Cardiac fibroblast (primary cell): ENCODE results near the gene HES6.
"Not testable (repeated sequence)": the region's sequence is repeated elsewhere in the genome, so short reads cannot be mapped to it uniquely, and the experiment has no call there.

Experiments
- DNase-seq, 2 donors: peaks; one replicate each; pipeline versions ENCODE4 v3.0.0 to v3.0.0-alpha.2; 2010; ENCODE audit warnings: low read depth in 2 of 2
- H3K4me3 ChIP-seq, 2 donors: replicated peaks in 1 of 2; 1 replicate in 1 of 2; 2 replicates in 1 of 2; pipeline ENCODE4 v1.5.1; 2011; ENCODE audit warnings: low read depth in 2 of 2, low read length in 2 of 2, mild to moderate bottlenecking in 2 of 2, moderate library complexity in 1 of 2
- TF ChIP-seq, protein P1 (sequence below): IDR thresholded peaks from one replicate; pipeline ENCODE4 v1.5.1; 2011; ENCODE audit warnings: low read depth, mild to moderate bottlenecking, low read length, inconsistent platforms

The HES6 gene

DNA sequence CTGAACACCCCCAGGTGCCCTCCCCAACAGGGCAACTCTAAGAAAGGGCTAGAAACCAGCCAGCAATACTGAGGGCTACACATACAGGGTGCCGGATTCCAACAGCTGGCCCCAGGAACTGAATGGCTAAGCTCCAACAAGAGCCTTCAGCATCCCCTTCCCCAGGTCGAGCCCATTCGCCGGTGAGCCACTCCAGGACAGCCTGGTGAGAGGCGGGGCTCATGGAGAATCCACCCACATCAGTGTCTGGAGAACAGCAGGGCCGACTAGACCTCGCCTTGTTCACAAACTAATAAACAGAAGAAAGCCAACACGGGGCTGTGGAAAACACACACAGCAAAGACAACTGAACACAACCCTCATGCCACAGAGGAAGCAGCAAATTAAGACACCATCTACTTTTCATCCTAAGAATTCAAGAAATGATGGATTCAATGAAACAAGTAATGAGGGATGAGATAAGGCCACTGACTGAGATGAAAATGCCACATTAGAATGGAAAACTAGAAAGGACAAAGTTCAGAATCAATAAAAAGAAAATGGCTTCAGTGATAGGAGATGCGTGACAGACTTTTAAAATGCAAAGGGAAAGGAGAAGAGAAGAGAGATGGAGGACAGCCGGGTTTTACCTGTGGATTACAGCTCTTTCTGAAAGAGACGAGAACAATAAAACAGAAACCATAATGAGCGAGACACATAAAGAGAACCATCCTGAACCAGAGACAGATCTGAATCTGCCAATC, 40.4 kb upstream of the HES6 start:
- no peak overlapping the region for H3K4me3 ChIP-seq
- DNase-seq, result no peak
- TF ChIP-seq, protein P1, sequence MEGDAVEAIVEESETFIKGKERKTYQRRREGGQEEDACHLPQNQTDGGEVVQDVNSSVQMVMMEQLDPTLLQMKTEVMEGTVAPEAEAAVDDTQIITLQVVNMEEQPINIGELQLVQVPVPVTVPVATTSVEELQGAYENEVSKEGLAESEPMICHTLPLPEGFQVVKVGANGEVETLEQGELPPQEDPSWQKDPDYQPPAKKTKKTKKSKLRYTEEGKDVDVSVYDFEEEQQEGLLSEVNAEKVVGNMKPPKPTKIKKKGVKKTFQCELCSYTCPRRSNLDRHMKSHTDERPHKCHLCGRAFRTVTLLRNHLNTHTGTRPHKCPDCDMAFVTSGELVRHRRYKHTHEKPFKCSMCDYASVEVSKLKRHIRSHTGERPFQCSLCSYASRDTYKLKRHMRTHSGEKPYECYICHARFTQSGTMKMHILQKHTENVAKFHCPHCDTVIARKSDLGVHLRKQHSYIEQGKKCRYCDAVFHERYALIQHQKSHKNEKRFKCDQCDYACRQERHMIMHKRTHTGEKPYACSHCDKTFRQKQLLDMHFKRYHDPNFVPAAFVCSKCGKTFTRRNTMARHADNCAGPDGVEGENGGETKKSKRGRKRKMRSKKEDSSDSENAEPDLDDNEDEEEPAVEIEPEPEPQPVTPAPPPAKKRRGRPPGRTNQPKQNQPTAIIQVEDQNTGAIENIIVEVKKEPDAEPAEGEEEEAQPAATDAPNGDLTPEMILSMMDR, result no peak

DNA sequence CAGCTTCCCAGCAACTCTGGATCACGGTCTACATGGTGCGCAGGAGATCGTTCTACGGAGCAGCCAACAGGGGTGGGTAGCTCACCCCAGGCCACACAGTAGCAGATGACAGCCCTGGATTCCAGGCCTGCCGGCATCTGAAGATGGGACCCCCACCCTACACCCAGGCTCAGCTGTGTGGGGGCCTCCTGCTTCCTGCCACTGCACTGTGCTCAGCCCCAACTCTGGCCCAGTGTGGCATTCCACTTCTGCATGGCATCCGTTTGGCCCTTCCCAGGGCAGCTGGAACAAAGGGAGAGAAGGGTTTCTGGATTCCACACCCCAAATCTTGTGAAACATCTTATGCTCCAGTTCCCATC, 39.5 kb upstream of the HES6 start:
- TF ChIP-seq, protein P1, result no peak
- no peak overlapping the region for H3K4me3 ChIP-seq

DNA sequence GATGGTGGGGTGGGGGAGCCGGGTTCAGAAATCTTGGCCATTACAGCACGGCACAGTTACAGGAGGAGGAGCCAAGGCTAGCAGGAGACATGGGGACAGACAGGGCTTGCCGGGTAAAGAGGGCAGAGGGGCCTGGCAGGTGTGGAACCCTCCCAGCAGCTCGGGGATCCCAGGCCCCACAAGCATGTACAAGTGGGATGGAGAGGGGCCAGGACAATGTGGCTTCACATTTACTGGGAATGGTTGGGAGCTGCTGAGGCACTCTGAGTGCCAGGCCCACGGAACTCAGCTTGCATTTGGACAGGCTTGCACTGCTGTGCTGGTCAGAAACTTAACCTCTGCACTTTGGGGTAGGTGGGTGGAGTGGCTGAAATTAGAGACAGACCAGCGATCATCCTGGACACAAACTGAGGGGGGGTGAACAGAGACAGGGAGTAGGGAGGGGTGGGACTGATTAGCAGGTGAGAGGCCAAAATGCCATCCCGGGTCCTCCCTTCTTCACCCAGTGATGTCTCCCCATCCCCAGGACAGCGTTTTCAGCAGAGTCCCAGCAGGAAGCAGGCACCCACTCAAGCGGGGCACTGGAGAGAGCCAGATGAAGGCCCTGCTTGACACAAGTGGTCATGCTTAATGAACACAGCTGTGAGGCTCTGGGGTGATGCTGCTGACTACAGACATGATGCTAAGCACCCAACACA, 38.9 kb upstream of the HES6 start:
- TF ChIP-seq, protein P1, result no peak
- no peak for DNase-seq

More for the DNA sequence above, 39.5 kb upstream of the HES6 start:
- no peak for DNase-seq

DNA sequence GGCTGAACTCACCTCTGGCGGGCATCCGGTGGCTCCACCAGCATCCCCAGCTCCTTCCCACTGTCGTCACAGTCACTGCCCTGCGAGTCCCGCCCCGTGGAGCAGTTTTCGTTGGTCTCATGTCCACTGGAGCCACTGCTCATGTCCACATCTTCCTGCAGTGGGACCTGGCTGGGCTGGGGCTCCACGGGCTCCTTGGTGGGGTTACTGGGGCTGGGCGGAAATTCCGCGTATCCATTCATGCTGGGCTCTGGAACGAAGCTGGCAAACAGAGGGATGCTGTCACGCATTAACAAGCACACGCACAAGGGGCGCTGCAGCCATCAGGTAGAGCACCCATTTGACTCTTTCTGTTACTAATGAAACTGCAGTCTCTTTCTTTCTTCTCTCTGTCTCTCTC, 37.9 kb upstream of the HES6 start:
- DNase-seq, result no peak
- TF ChIP-seq, protein P1, result no peak

More for the DNA sequence above, 38.9 kb upstream of the HES6 start:
- no peak overlapping the region for H3K4me3 ChIP-seq

DNA sequence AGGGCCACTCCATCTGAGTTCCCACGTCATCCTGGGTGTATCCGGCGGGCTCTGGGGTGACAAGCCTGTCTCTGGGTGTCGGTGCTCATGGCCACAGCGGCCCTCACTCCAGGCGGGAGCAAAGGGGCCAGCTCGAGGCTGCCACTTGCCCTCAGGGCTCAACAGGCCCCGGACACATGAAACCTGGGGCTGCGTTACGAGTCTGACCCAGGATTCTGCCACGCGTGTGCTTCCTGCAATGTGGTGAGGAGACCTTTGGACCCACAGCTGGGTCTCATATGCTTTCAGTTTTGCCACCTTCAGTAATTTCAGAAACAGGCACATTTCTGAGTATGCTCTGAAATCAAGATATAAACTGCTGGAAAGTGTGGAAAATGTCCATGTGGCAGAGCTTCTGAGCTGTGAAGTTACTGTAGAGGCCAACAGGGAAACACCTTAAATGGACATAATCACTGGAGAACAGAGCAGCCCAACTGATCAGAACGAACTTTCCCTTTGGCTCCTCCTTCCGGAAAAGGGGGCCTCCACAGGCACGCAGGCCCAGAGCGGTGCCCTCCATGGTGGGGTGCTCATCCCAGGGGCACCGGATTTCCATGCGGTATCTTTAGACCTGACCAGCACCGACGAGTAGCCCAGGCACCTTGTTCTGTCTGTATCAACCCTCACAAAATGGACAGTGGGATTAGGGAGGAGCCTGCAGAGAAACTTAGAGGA, 34.5 kb upstream of the HES6 start:
- TF ChIP-seq, protein P1, result no peak
- DNase-seq, result no peak
- no peak overlapping the region for H3K4me3 ChIP-seq

More for the DNA sequence above, 37.9 kb upstream of the HES6 start:
- no peak overlapping the region for H3K4me3 ChIP-seq

DNA sequence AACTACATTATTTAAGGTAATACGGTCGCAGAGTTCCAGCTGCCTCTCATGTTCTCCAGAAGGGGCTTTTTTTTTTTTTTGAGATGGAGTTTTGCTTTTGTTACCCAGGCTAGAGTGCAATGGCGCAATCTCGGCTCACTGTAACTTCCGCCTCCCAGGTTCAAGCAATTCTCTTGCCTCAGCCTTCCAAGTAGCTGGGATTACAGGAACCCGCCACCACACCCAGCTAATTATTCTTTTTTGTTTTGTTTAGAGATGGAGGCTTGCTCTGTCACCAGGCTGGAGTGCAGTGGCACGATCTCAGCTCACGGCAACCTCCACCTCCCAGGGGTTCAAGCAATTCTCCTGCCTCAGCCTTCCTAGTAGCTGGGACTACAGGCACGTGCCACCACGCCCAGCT, 33.6 kb upstream of the HES6 start:
- not testable (repeated sequence) for H3K4me3 ChIP-seq, DNase-seq

DNA sequence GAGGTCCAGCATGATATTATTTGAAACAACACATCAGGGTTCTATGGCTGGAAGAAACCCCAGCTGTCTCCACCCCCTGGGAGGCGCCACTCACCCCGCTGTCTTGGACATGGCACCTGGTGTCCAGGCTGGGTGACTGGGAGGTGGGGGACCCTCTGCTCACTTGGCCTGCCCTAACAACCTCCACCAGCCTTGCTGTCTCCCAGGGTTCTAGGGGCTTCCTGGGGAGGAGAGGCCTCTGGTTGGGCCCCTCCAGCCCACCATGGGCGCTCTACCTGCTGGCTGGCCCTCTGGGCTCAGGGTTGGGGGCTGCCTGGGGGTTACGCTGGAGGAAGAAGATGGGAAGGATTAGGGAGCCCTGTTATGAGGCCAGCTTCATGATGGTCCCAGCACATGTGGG, 32.3 kb upstream of the HES6 start:
- no peak overlapping the region for H3K4me3 ChIP-seq
- no peak for DNase-seq
- TF ChIP-seq, protein P1, result no peak

DNA sequence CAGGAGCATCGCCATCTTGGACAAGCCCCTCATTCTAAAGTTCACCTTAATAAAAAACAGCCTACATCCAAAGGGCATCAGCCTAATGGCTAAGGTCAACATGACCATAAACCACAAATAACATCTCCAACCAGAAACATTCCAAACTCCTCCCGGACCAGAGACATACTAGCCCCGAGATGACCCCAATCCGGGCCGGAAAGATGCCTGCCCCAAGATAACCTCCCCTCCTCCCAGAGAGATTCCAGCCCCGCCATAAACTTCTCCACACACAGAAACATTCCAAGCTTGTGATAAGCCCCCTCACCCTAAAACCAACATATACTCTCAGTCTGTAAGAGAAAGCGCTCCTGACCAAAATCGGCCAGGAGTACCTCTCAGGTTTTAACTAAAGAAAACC, 31.8 kb upstream of the HES6 start:
- not testable (repeated sequence) for DNase-seq, H3K4me3 ChIP-seq
